HepG2 (cell line): ENCODE measurements around the gene SENP5. TPM values are rescaled to one million over a fixed set of nuclear protein-coding genes. Genes with fewer than 3 reads are reported as not detected.
"Not testable (repeated sequence)": the region's sequence is repeated elsewhere in the genome, so short reads cannot be mapped to it uniquely, and the experiment has no call there.

Experiments
- ATAC-seq: fragments of 200-7000 bp; cut with Tn5 transposase; 3 replicates; pipeline ENCODE4 v1.9.1; 2020; ENCODE audit warnings: mild to moderate bottlenecking, moderate library complexity
- BruUV-seq: library from RNA; stranded (reverse); fragments of 400-500 nt; replicated peaks from 2 replicates; lab custom pipeline; 2021; lab: Mats Ljungman, UMichigan
- CTCF ChIA-PET: fragments of 300-600 bp; formaldehyde crosslinking; extraction: SDS; loops from one replicate; lab custom pipeline; 2021; ENCODE audit warnings: low total read pairs, inconsistent platforms, low intra/inter-chr PET ratio; lab: Yijun Ruan, JAX
- POLR2A ChIA-PET: fragments of 350-600 bp; sonication (Branson Sonifier 250); formaldehyde crosslinking; loops from one replicate; lab custom pipeline; 2020; ENCODE audit warnings: antibody characterized with exemption, inconsistent platforms; lab: Yijun Ruan, JAX
- DNase-seq: peaks from one replicate; pipeline ENCODE4 v3.0.0-alpha.2; 2015; ENCODE audit warnings: low spot score
- FAIRE-seq: peaks from 3 replicates; lab custom pipeline; 2011; peaks lifted over from hg19 to GRCh38; lab: Jason Lieb, UNC
- H2AFZ ChIP-seq: one replicate; pipeline ENCODE4 v1.6.1; 2011; ENCODE audit warnings: low read length, inconsistent platforms
- H3K27ac ChIP-seq: fragments of 300-600 bp; 3 replicates; pipeline ENCODE4 v1.8.0; 2011; ENCODE audit warnings: mixed run types, mild to moderate bottlenecking, mixed read lengths, low read length, inconsistent platforms; ENCODE audit not compliant: insufficient read depth; ENCODE audit errors: extremely low read length
- H3K27me3 ChIP-seq, 2 experiments: fragments of 200-600 bp in 1 of 2; 2 replicates in 1 of 2; 3 replicates in 1 of 2; pipeline versions ENCODE4 v1.6.0 to v1.8.0; 2011; ENCODE audit warnings: low read length in 2 of 2, mild to moderate bottlenecking in 2 of 2, moderate library complexity in 2 of 2, inconsistent platforms in 1 of 2; ENCODE audit not compliant: insufficient read depth in 2 of 2, control insufficient read depth in 1 of 2
- H3K36me3 ChIP-seq, 2 experiments: fragments of 200-600 bp in 1 of 2; replicated peaks in 1 of 2; 2 replicates in 1 of 2; 3 replicates in 1 of 2; pipeline versions ENCODE4 v1.5.1 to v1.8.0; 2011; ENCODE audit warnings: low read length in 2 of 2, inconsistent platforms in 1 of 2; ENCODE audit not compliant: insufficient read depth in 2 of 2, control insufficient read depth in 1 of 2
- H3K4me1 ChIP-seq: 2 replicates; pipeline ENCODE4 v1.5.1; 2012; ENCODE audit warnings: low read length, inconsistent platforms; ENCODE audit not compliant: insufficient read depth
- H3K4me2 ChIP-seq: 2 replicates; pipeline ENCODE4 v1.6.0; 2011; ENCODE audit warnings: low read depth, low read length, inconsistent platforms
- H3K4me3 ChIP-seq, 3 experiments: fragments of 200-600 bp in 1 of 3; sonication (generic), shearing (Covaris generic) in 1 of 3; replicated peaks in 1 of 3; 2 replicates each; pipeline ENCODE4 v1.5.1; 2011 to 2016; ENCODE audit warnings: low read length in 3 of 3, inconsistent platforms in 2 of 3, low read depth in 2 of 3, mild to moderate bottlenecking in 2 of 3, control low read depth in 1 of 3, mixed read lengths in 1 of 3; ENCODE audit not compliant: insufficient read depth in 1 of 3
- H3K79me2 ChIP-seq: one replicate; pipeline ENCODE4 v1.6.1; 2011; ENCODE audit warnings: low read length, inconsistent platforms; ENCODE audit not compliant: insufficient read depth
- H3K9ac ChIP-seq: 2 replicates; pipeline ENCODE4 v1.6.0; 2011; ENCODE audit warnings: mild to moderate bottlenecking, low read depth, low read length, inconsistent platforms; ENCODE audit not compliant: insufficient read depth
- H3K9me3 ChIP-seq: 2 replicates; pipeline ENCODE4 v1.5.1; 2012; ENCODE audit warnings: mild to moderate bottlenecking, low read length
- H4K20me1 ChIP-seq: 2 replicates; pipeline ENCODE4 v1.6.0; 2011; ENCODE audit warnings: inconsistent platforms, mild to moderate bottlenecking, low read length, moderate library complexity; ENCODE audit not compliant: insufficient read depth
- AHR ChIP-seq: IDR thresholded peaks from 2 replicates; pipeline ENCODE4 v1.6.1; 2018; ENCODE audit warnings: missing genetic modification reagents, missing compliant biosample characterization
- FOXK2 ChIP-seq: fragments of 450-650 bp; IDR thresholded peaks from 2 replicates; pipeline ENCODE4 v1.6.1; 2016
- HOXA5 ChIP-seq: sonication (generic); formaldehyde crosslinking; IDR thresholded peaks from 2 replicates; pipeline ENCODE4 v1.4.0; 2020; ENCODE audit warnings: missing genetic modification reagents
- NKX3-1 ChIP-seq: sonication (generic); formaldehyde crosslinking; IDR thresholded peaks from 2 replicates; pipeline ENCODE4 v1.5.0; 2020; ENCODE audit warnings: missing genetic modification reagents
- NR2C2 ChIP-seq: sonication (generic); formaldehyde crosslinking; IDR thresholded peaks from 2 replicates; pipeline ENCODE4 v1.4.0; 2020; ENCODE audit warnings: missing genetic modification reagents, mild to moderate bottlenecking, moderate library complexity, borderline replicate concordance
- PHF21A ChIP-seq: sonication (generic); formaldehyde crosslinking; IDR thresholded peaks from 2 replicates; pipeline ENCODE4 v1.5.0; 2020; ENCODE audit warnings: mild to moderate bottlenecking, missing genetic modification reagents
- ZNF564 ChIP-seq: sonication (generic); formaldehyde crosslinking; IDR thresholded peaks from 2 replicates; pipeline ENCODE4 v1.8.1; 2023; ENCODE audit warnings: mild to moderate bottlenecking, missing genetic modification reagents
- ZNF629 ChIP-seq: sonication (generic); formaldehyde crosslinking; conservative IDR thresholded peaks from 2 replicates; pipeline ENCODE4 v1.5.0; 2020; ENCODE audit warnings: missing genetic modification reagents
- WGBS: methylation state at CpG from one replicate; pipeline ENCODE4 v1.1.6; 2017; ENCODE audit warnings: low lambda C conversion rate; 5-methylcytosine and 5-hydroxymethylcytosine counted together
- in situ Hi-C: cut with HindIII; loops from 2 replicates; pipeline ENCODE4 v1.10.0; 2017; ENCODE audit warnings: low pct_unique_long_range_greater_than_20kb; ENCODE audit not compliant: extremely low pct_ligation_motif_present
- intact Hi-C: fragments of 100-400 bp; cut with micrococcal nuclease; formaldehyde crosslinking; loops from one replicate; pipeline ENCODE4 v1.10.0; 2022; ENCODE audit not compliant: unreplicated experiment
- polyA plus RNA-seq, 8 experiments: library from polyadenylated mRNA; depleted of rRNA in 3 of 8; stranded (reverse) in 7 of 8; unstranded in 1 of 8; fragments of >200 nt; fragmentation: Illumina TruSeq in 4 of 8; extraction: Trizol in 4 of 8; gene quantifications; 2 replicates each; pipeline versions ENCODE4 v1.2.1 to v1.2.3, GENCODE V29; 2011 to 2016; ENCODE audit warnings: low read depth in 4 of 8, missing spikeins in 1 of 8, mixed read lengths in 1 of 8; ENCODE audit not compliant: insufficient read depth in 1 of 8
- total RNA-seq, 5 experiments: library from RNA; depleted of rRNA; stranded (reverse); fragments of >200 nt; fragmentation: Illumina TruSeq; extraction: Trizol; gene quantifications; 2 replicates each; pipeline ENCODE4 v1.2.3, GENCODE V29; 2016; ENCODE audit warnings: low read depth in 1 of 5
- TF ChIP-seq, protein P1 (sequence below): sonication (generic); formaldehyde crosslinking; IDR thresholded peaks from 2 replicates; pipeline ENCODE4 v1.5.0; 2020; ENCODE audit warnings: mild to moderate bottlenecking, missing genetic modification reagents, borderline replicate concordance
- TF ChIP-seq, protein P2 (sequence below): sonication (generic); formaldehyde crosslinking; IDR thresholded peaks from 2 replicates; pipeline ENCODE4 v1.4.0; 2020; ENCODE audit warnings: missing genetic modification reagents, mild to moderate bottlenecking, borderline replicate concordance

SENP5 gene
- total and polyA plus RNA-seq, 2 of the 13 experiments (the other 11 are each of a cell fraction or from before 2014, with no cell fraction given): 17.6 to 30.9 TPM

DNA sequence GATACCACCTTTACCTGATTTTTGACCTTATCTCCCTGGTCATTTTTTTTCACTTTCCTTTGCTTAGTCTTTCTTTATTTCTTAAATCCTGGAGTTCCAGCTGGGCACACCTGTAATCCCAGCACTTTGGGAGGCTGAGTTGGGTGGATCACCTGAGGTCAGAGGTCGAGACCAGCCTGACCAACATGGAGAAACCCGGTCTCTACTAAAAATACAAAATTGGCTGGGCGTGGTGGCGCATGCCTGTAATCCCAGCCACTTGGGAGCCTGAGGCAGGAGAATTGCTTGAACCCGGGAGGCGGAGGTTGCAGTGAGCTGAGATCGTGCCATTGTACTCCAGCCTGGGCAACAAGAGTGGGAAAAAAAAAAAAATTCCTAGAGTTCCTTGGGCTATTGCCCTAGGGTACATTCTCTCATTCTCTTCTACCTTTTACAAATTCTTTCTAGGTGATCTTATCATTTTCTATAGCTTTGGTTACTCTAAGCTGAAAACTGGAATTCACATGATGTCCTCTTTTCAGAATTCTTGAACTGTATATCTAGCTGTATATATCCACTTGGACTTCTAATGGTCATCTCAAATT is 6.9 kb downstream of the SENP5 start:
- H3K9ac ChIP-seq, H3K9me3 ChIP-seq, H3K4me2 ChIP-seq, H3K4me3 ChIP-seq, H3K27me3 ChIP-seq, H3K27ac ChIP-seq, POLR2A ChIA-PET, BruUV-seq, CTCF ChIA-PET, in situ Hi-C loops, FAIRE-seq, DNase-seq, H2AFZ ChIP-seq, intact Hi-C loops, ATAC-seq: not testable (repeated sequence)
- peaks cover 1 to 14% of the 10 kb centered on the region in 2 experiments; a peak in 4 of 5 replicates for H3K36me3 ChIP-seq
- peaks cover 28% of the 10 kb centered on the region for H3K4me1 ChIP-seq
- WGBS: 96% methylated on average over 7 of the region's 7 CpGs
- peaks cover 92% of the 10 kb centered on the region for H3K79me2 ChIP-seq
- H4K20me1 ChIP-seq: peaks cover 13% of the 10 kb centered on the region; the same call in 1 of the 2 replicates

DNA sequence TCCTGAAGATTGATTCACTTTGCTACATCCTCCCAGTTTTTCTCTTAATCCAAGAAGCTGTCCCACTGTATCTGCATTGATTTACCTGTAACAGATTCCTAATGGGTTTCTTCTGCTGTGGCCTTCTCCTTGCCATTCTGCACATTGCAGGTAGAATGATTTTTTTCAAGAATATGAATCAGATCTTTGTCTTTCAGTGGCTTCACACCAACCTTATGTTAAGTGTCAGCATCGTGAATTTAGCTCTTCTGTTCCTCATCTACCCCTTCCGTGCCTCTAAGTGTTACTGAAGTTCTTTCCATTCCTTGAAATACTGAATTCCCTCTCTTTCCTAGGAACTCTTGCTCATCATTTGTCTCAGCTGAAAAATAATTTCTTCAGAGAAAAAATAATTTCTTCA is 7.5 kb downstream of the SENP5 start:
- Histone ChIP-seq H3K27ac (no peak overlapping the region), H3K4me3 (no peak overlapping the region), H3K79me2 (peaks cover 92% of the 10 kb centered on the region), H3K36me3 (peaks cover 2 to 16% of the 10 kb centered on the region in 2 experiments), H3K27me3 (no peaks in the 10 kb centered on the region), H3K4me1 (peaks cover 22% of the 10 kb centered on the region), H2AFZ (no peak overlapping the region), H3K9ac (no peak overlapping the region), H3K4me2 (no peak overlapping the region), H4K20me1 (peaks cover 11% of the 10 kb centered on the region; the same call in 1 of the 2 replicates), H3K9me3 (no peaks in the 10 kb centered on the region)
- in situ Hi-C loops (no loop called here), intact Hi-C loops (no loop called here)
- no peak for FAIRE-seq
- TF ChIP-seq FOXK2 (no peak), NR2C2 (CRISPR knock-in tag) (no peak), PHF21A (CRISPR knock-in tag) (no peak), NKX3-1 (CRISPR knock-in tag) (no peak), HOXA5 (CRISPR knock-in tag) (no peak), ZNF564 (CRISPR knock-in tag) (no peak), AHR (CRISPR knock-in tag) (no peak), ZNF629 (CRISPR knock-in tag) (no peak)
- TF ChIP-seq, protein P1, sequence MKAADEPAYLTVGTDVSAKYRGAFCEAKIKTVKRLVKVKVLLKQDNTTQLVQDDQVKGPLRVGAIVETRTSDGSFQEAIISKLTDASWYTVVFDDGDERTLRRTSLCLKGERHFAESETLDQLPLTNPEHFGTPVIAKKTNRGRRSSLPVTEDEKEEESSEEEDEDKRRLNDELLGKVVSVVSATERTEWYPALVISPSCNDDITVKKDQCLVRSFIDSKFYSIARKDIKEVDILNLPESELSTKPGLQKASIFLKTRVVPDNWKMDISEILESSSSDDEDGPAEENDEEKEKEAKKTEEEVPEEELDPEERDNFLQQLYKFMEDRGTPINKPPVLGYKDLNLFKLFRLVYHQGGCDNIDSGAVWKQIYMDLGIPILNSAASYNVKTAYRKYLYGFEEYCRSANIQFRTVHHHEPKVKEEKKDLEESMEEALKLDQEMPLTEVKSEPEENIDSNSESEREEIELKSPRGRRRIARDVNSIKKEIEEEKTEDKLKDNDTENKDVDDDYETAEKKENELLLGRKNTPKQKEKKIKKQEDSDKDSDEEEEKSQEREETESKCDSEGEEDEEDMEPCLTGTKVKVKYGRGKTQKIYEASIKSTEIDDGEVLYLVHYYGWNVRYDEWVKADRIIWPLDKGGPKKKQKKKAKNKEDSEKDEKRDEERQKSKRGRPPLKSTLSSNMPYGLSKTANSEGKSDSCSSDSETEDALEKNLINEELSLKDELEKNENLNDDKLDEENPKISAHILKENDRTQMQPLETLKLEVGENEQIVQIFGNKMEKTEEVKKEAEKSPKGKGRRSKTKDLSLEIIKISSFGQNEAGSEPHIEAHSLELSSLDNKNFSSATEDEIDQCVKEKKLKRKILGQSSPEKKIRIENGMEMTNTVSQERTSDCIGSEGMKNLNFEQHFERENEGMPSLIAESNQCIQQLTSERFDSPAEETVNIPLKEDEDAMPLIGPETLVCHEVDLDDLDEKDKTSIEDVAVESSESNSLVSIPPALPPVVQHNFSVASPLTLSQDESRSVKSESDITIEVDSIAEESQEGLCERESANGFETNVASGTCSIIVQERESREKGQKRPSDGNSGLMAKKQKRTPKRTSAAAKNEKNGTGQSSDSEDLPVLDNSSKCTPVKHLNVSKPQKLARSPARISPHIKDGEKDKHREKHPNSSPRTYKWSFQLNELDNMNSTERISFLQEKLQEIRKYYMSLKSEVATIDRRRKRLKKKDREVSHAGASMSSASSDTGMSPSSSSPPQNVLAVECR: no peak
- TF ChIP-seq, protein P2, sequence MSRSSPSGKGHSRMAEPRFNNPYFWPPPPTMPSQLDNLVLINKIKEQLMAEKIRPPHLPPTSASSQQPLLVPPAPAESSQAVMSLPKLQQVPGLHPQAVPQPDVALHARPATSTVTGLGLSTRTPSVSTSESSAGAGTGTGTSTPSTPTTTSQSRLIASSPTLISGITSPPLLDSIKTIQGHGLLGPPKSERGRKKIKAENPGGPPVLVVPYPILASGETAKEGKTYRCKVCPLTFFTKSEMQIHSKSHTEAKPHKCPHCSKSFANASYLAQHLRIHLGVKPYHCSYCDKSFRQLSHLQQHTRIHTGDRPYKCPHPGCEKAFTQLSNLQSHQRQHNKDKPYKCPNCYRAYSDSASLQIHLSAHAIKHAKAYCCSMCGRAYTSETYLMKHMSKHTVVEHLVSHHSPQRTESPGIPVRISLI (CRISPR knock-in tag): no peak
- no peak for DNase-seq
- BruUV-seq: no TSS peak
- no peak for ATAC-seq
- 90% methylated on average over 2 of the region's 2 CpGs for WGBS
- ChIA-PET POLR2A (no interaction called here), CTCF (no interaction called here)
